NB4 (cell line): Measurements from ENCODE around the gene IRS2.

Source experiments
- DNase-seq: peaks from one replicate; pipeline ENCODE4 v3.0.0; 2010; ENCODE audit warnings: low read depth
- H3K4me3 ChIP-seq: one replicate; pipeline ENCODE4 v1.5.1; 2011; ENCODE audit warnings: mild to moderate bottlenecking, low read depth, low read length, moderate library complexity
- CTCF ChIP-seq: IDR thresholded peaks from one replicate; pipeline ENCODE4 v1.5.1; 2012; ENCODE audit warnings: low read depth, low read length
- MAX ChIP-seq: IDR thresholded peaks from 2 replicates; pipeline ENCODE4 v1.6.1; 2011; ENCODE audit warnings: low read depth, low read length
- MYC ChIP-seq: IDR thresholded peaks from 2 replicates; pipeline ENCODE4 v1.6.1; 2011; ENCODE audit warnings: low read depth, low read length
- POLR2A ChIP-seq: IDR thresholded peaks from 2 replicates; pipeline ENCODE4 v1.6.1; 2011; ENCODE audit warnings: mild to moderate bottlenecking; ENCODE audit not compliant: insufficient read length; ENCODE audit errors: extremely low read depth

Gene IRS2

GRCh38 chr13:109759609-109760008, 26.8 kb downstream of the IRS2 start:
- H3K4me3 ChIP-seq: no peak overlapping the region
- TF ChIP-seq MYC (no peak), MAX (no peak), POLR2A (no peak), CTCF (no peak)
- DNase-seq: no peak

- no peak for DNase-seq
- TF ChIP-seq MAX: no peak
- TF ChIP-seq CTCF: no peak
- no peak for TF ChIP-seq POLR2A
- no peak for TF ChIP-seq MYC
- no peak overlapping the region for H3K4me3 ChIP-seq
These were observed 27.4 kb downstream of the IRS2 start for GRCh38 chr13:109758937-109759480.

GRCh38 chr13:109756778-109757177, 29.6 kb downstream of the IRS2 start:
- DNase-seq: no peak

GRCh38 chr13:109755997-109756396, 30.4 kb downstream of the IRS2 start:
- TF ChIP-seq MAX (no peak), MYC (no peak), CTCF (no peak), POLR2A (no peak)
- no peak for DNase-seq

More at GRCh38 chr13:109756778-109757177, 29.6 kb downstream of the IRS2 start:
- no peak overlapping the region for H3K4me3 ChIP-seq
- TF ChIP-seq CTCF: no peak
- TF ChIP-seq POLR2A: no peak
- no peak for TF ChIP-seq MAX
- no peak for TF ChIP-seq MYC

GRCh38 chr13:109755551-109755950, 30.8 kb downstream of the IRS2 start:
- TF ChIP-seq MAX (no peak), MYC (no peak), POLR2A (no peak), CTCF (no peak)
- no peak for DNase-seq
- H3K4me3 ChIP-seq: no peak overlapping the region

More at GRCh38 chr13:109755997-109756396, 30.4 kb downstream of the IRS2 start:
- no peak overlapping the region for H3K4me3 ChIP-seq

- no peak for TF ChIP-seq CTCF
- no peak for TF ChIP-seq MYC
- TF ChIP-seq MAX: no peak
- TF ChIP-seq POLR2A: no peak
- H3K4me3 ChIP-seq: no peak overlapping the region
These were observed 34.9 kb downstream of the IRS2 start for GRCh38 chr13:109751477-109751876.

More at GRCh38 chr13:109751477-109751876, 34.9 kb downstream of the IRS2 start:
- DNase-seq: no peak
